Keratinocyte (primary cell): Measurements from ENCODE around the gene UBE2D2.
"Not testable (repeated sequence)": the region's sequence is repeated elsewhere in the genome, so short reads cannot be mapped to it uniquely, and the experiment has no call there.

Source experiments
- EZH2 ChIP-seq: IDR thresholded peaks from one replicate; pipeline ENCODE4 v1.6.1; 2012; ENCODE audit warnings: inconsistent platforms, mild to moderate bottlenecking, low read length, moderate library complexity
- TF ChIP-seq, protein P1 (sequence below), 3 experiments: IDR thresholded peaks in 1 of 3; conservative IDR thresholded peaks in 1 of 3; optimal IDR thresholded peaks in 1 of 3; 2 replicates in 2 of 3; 3 replicates in 1 of 3; pipeline versions ENCODE3 to v1.5.1; 2011; ENCODE audit warnings: low read length in 3 of 3, mild to moderate bottlenecking in 3 of 3, moderate library complexity in 2 of 3, control low read depth in 1 of 3, inconsistent platforms in 1 of 3; ENCODE audit not compliant: insufficient read depth in 2 of 3; ENCODE audit errors: extremely low read depth in 1 of 3

- TF ChIP-seq, protein P1, sequence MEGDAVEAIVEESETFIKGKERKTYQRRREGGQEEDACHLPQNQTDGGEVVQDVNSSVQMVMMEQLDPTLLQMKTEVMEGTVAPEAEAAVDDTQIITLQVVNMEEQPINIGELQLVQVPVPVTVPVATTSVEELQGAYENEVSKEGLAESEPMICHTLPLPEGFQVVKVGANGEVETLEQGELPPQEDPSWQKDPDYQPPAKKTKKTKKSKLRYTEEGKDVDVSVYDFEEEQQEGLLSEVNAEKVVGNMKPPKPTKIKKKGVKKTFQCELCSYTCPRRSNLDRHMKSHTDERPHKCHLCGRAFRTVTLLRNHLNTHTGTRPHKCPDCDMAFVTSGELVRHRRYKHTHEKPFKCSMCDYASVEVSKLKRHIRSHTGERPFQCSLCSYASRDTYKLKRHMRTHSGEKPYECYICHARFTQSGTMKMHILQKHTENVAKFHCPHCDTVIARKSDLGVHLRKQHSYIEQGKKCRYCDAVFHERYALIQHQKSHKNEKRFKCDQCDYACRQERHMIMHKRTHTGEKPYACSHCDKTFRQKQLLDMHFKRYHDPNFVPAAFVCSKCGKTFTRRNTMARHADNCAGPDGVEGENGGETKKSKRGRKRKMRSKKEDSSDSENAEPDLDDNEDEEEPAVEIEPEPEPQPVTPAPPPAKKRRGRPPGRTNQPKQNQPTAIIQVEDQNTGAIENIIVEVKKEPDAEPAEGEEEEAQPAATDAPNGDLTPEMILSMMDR (optimal IDR thresholded peaks at IDR 0.05 in 1 of 3, IDR thresholded peaks at IDR 0.05 in 1 of 3, conservative IDR thresholded peaks at IDR 0.05 in 1 of 3; ENCODE audit: extremely low read depth in 1 of 3, insufficient read depth in 2 of 3, low read length in 3 of 3) = not testable (repeated sequence)
- TF ChIP-seq EZH2 = not testable (repeated sequence)
These were observed 64.3 kb downstream of the UBE2D2 start for GRCh38 chr5:139625398-139625797.
